B cell (primary cell): ENCODE results near the gene QKI. TPM values are rescaled to one million over a fixed set of nuclear protein-coding genes. Genes with fewer than 3 reads are reported as not detected.

ENCODE experiments used
- ATAC-seq: fragments of 200-7000 bp; cut with Tn5 transposase; one replicate; pipeline ENCODE4 v1.10.0; 2021; ENCODE audit warnings: low read depth, mild to moderate bottlenecking, moderate number of reproducible peaks, moderate library complexity
- CTCF ChIA-PET: fragments of 350-600 bp; sonication (Branson Sonifier 250); formaldehyde crosslinking; loops from one replicate; lab custom pipeline; 2021; ENCODE audit warnings: antibody characterized with exemption, inconsistent platforms; lab: Charles Lee
- POLR2A ChIA-PET: fragments of 350-600 bp; sonication (Branson Sonifier 250); formaldehyde crosslinking; loops from one replicate; lab custom pipeline; 2021; ENCODE audit warnings: antibody characterized with exemption; lab: Charles Lee
- DNase-seq: peaks from one replicate; pipeline ENCODE4 v3.0.0; 2013
- H2AFZ ChIP-seq: 2 replicates; pipeline ENCODE4 v1.6.1; 2012; ENCODE audit warnings: mild to moderate bottlenecking, low read depth, low read length; ENCODE audit not compliant: insufficient read depth, poor library complexity, severe bottlenecking
- H3K27ac ChIP-seq, 2 donors: 1 replicate in 1 of 2; 2 replicates in 1 of 2; pipeline ENCODE4 v1.5.1; 2012 to 2013; ENCODE audit warnings: low read length in 2 of 2, mild to moderate bottlenecking in 2 of 2, moderate library complexity in 1 of 2
- H3K27me3 ChIP-seq, 4 experiments: fragments of 200-600 bp in 1 of 4; sonication (generic) in 1 of 4; replicated peaks in 1 of 4; 1 replicate in 2 of 4; 2 replicates in 2 of 4; pipeline versions ENCODE4 v1.6.1 to v1.7.0; 2013 to 2016; ENCODE audit warnings: low read length in 3 of 4, mild to moderate bottlenecking in 2 of 4, mixed read lengths in 1 of 4, moderate library complexity in 1 of 4; ENCODE audit not compliant: insufficient read depth in 4 of 4, control insufficient read depth in 3 of 4; ENCODE audit errors: control extremely low read depth in 1 of 4
- H3K36me3 ChIP-seq, 2 experiments: replicated peaks in 1 of 2; 1 replicate in 1 of 2; 2 replicates in 1 of 2; pipeline versions ENCODE4 v1.6.1 to v1.7.1; 2013; ENCODE audit warnings: low read length in 1 of 2; ENCODE audit not compliant: insufficient read depth in 2 of 2, control insufficient read depth in 1 of 2; ENCODE audit errors: control extremely low read depth in 1 of 2, extremely low read depth in 1 of 2
- H3K4me1 ChIP-seq, 2 donors: fragments of 200-600 bp in 1 of 2; sonication (generic) in 1 of 2; 1 replicate in 1 of 2; 2 replicates in 1 of 2; pipeline versions ENCODE4 v1.5.1 to v1.6.1; 2013 to 2017; ENCODE audit warnings: low read length in 2 of 2; ENCODE audit not compliant: control insufficient read depth in 2 of 2, insufficient read depth in 2 of 2
- H3K4me2 ChIP-seq: replicated peaks from 2 replicates; pipeline ENCODE3; 2012; ENCODE audit warnings: mild to moderate bottlenecking, low read depth, low read length; ENCODE audit not compliant: poor library complexity, severe bottlenecking
- H3K4me3 ChIP-seq, 5 experiments: fragments of 200-600 bp in 1 of 5; sonication (generic) in 1 of 5; 1 replicate in 3 of 5; 2 replicates in 2 of 5; pipeline versions ENCODE4 v1.5.1 to v1.7.0; 2011 to 2016; ENCODE audit warnings: low read length in 4 of 5, mild to moderate bottlenecking in 4 of 5, low read depth in 2 of 5, control low read depth in 1 of 5, moderate library complexity in 1 of 5; ENCODE audit not compliant: insufficient read depth in 1 of 5; ENCODE audit errors: control extremely low read depth in 1 of 5, extremely low read depth in 1 of 5
- H3K79me2 ChIP-seq: fragments of 200-600 bp; sonication (generic); one replicate; pipeline ENCODE4 v1.6.0; 2016; ENCODE audit warnings: low read length; ENCODE audit not compliant: control insufficient read depth, insufficient read depth
- H3K9ac ChIP-seq: fragments of 200-600 bp; sonication (generic); 2 replicates; pipeline ENCODE4 v1.6.1; 2017; ENCODE audit warnings: mild to moderate bottlenecking, low read length, moderate library complexity
- H3K9me3 ChIP-seq, 3 donors: one replicate each; pipeline versions ENCODE4 v1.6.1 to v1.7.1; 2013; ENCODE audit warnings: low read length in 2 of 3; ENCODE audit not compliant: control insufficient read depth in 2 of 3, insufficient read depth in 1 of 3; ENCODE audit errors: control extremely low read depth in 1 of 3
- H4K20me1 ChIP-seq: 2 replicates; pipeline ENCODE4 v1.6.0; 2012; ENCODE audit warnings: mild to moderate bottlenecking, low read length; ENCODE audit not compliant: insufficient read depth, control insufficient read depth, poor library complexity, severe bottlenecking
- H3K27ac Mint-ChIP-seq: one replicate; pipeline ENCODE4 v1.8.0; 2021; ENCODE audit warnings: mixed read lengths
- H3K27me3 Mint-ChIP-seq: one replicate; pipeline ENCODE4 v1.8.0; 2021; ENCODE audit warnings: mixed read lengths
- H3K4me1 Mint-ChIP-seq: one replicate; pipeline ENCODE4 v1.8.0; 2021; ENCODE audit warnings: mixed read lengths
- H3K4me3 Mint-ChIP-seq: one replicate; pipeline ENCODE4 v1.8.0; 2021; ENCODE audit warnings: mixed read lengths
- H3K9me3 Mint-ChIP-seq: one replicate; pipeline ENCODE4 v1.8.0; 2022; ENCODE audit warnings: mixed read lengths; ENCODE audit not compliant: insufficient read depth
- EZH2 ChIP-seq: IDR thresholded peaks from 2 replicates; pipeline ENCODE4 v1.6.1; 2012; ENCODE audit warnings: borderline replicate concordance, low read depth, mild to moderate bottlenecking, moderate library complexity, low read length; ENCODE audit not compliant: insufficient read depth, poor library complexity, severe bottlenecking
- WGBS: methylation state at CpG from one replicate; pipeline ENCODE4 v1.1.5; 2013; ENCODE audit warnings: missing lambda C conversion rate; ENCODE audit not compliant: insufficient coverage; 5-methylcytosine and 5-hydroxymethylcytosine counted together
- intact Hi-C: fragments of 100-400 bp; cut with micrococcal nuclease; formaldehyde crosslinking; loops from one replicate; pipeline ENCODE4 v1.10.0; 2022
- polyA plus RNA-seq: library from polyadenylated mRNA; depleted of rRNA; stranded (reverse); fragments of >200 nt; gene quantifications from 2 replicates; pipeline ENCODE4 v1.2.3, GENCODE V29; 2012
- total RNA-seq, 2 donors: library from RNA; stranded (reverse); fragments of 120-200 nt in 1 of 2; gene quantifications; 1 replicate in 1 of 2; 2 replicates in 1 of 2; pipeline versions ENCODE4 v1.2.3 to v1.2.4, GENCODE V29; 2013 to 2022
- TF ChIP-seq, protein P1 (sequence below): fragments of 200-600 bp; IDR thresholded peaks from one replicate; pipeline ENCODE4 v1.8.0; 2022; ENCODE audit warnings: antibody characterized with exemption, mild to moderate bottlenecking

The QKI gene
- total and polyA plus RNA-seq, 2 donors (not counting 1 experiment from before 2014, with no cell fraction given): 38.8 to 79.5 TPM

- Histone ChIP-seq H3K36me3 (no peaks in the 10 kb centered on the region), H3K4me1 (no peaks in the 10 kb centered on the region), H3K4me3 (no peak overlapping the region), H4K20me1 (no peaks in the 10 kb centered on the region), H3K4me2 (no peak overlapping the region), H3K9me3 (peaks cover 1 to 25% (median 9%) of the 10 kb centered on the region in 3 donors), H3K27ac (no peak overlapping the region), H3K79me2 (no peaks in the 10 kb centered on the region), H3K27me3 (no peaks in the 10 kb centered on the region), H3K9ac (no peak overlapping the region), H2AFZ (no peak overlapping the region)
- ATAC-seq (no peak), DNase-seq (no peak)
- Mint-ChIP-seq H3K9me3 (peaks cover 3% of the 10 kb centered on the region), H3K4me1 (no peaks in the 10 kb centered on the region), H3K27me3 (no peaks in the 10 kb centered on the region), H3K27ac (no peak overlapping the region), H3K4me3 (no peak overlapping the region)
- 100% methylated on average over 1 of the region's 3 CpGs for WGBS
- intact Hi-C loops: no loop called here
- CTCF ChIA-PET: no interaction called here
- POLR2A ChIA-PET: no interaction called here
- TF ChIP-seq, protein P1, sequence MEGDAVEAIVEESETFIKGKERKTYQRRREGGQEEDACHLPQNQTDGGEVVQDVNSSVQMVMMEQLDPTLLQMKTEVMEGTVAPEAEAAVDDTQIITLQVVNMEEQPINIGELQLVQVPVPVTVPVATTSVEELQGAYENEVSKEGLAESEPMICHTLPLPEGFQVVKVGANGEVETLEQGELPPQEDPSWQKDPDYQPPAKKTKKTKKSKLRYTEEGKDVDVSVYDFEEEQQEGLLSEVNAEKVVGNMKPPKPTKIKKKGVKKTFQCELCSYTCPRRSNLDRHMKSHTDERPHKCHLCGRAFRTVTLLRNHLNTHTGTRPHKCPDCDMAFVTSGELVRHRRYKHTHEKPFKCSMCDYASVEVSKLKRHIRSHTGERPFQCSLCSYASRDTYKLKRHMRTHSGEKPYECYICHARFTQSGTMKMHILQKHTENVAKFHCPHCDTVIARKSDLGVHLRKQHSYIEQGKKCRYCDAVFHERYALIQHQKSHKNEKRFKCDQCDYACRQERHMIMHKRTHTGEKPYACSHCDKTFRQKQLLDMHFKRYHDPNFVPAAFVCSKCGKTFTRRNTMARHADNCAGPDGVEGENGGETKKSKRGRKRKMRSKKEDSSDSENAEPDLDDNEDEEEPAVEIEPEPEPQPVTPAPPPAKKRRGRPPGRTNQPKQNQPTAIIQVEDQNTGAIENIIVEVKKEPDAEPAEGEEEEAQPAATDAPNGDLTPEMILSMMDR: no peak
- TF ChIP-seq EZH2: no peak
These were observed 178.4 kb downstream of the QKI start for GRCh38 chr6:163592872-163593271.

DNA sequence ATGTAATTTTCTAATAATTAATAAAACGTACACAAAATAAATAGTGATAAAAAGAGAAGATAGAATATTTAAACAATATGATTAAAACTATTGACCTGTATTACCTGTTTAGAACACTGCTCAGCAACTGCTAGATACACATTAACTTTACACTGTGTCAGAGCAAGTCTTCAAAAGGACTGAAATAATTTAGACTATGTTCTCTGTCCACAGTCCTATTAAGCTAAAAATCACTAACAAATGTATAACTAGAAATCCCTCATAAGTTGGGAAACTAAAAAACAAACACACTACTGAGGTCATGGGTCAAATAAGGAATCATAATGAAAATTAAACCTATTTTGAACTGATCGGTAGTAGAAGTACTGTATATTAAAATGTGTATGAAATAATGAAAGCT lies 181.7 kb downstream of the QKI start:
- Histone ChIP-seq H2AFZ (no peak overlapping the region), H4K20me1 (no peaks in the 10 kb centered on the region), H3K9ac (no peak overlapping the region), H3K27ac (no peak overlapping the region), H3K79me2 (no peaks in the 10 kb centered on the region), H3K9me3 (peaks cover 1 to 12% (median 9%) of the 10 kb centered on the region in 3 donors), H3K4me2 (no peak overlapping the region), H3K27me3 (no peaks in the 10 kb centered on the region), H3K4me3 (no peak overlapping the region), H3K4me1 (no peaks in the 10 kb centered on the region), H3K36me3 (no peaks in the 10 kb centered on the region)
- Mint-ChIP-seq H3K27ac (no peak overlapping the region), H3K4me1 (no peaks in the 10 kb centered on the region), H3K9me3 (peaks cover 3% of the 10 kb centered on the region), H3K4me3 (no peak overlapping the region), H3K27me3 (no peaks in the 10 kb centered on the region)
- POLR2A ChIA-PET: no interaction called here
- WGBS: no CpG with 5 or more reads among the region's 2 CpGs
- CTCF ChIA-PET: no interaction called here
- DNase-seq (no peak), ATAC-seq (no peak)
- TF ChIP-seq, protein P1: no peak
- no peak for TF ChIP-seq EZH2
- intact Hi-C loops: no loop called here
